ENCODE data around the gene RAB26. TPM values are rescaled to one million over a fixed set of nuclear protein-coding genes. Genes with fewer than 3 reads are reported as not detected.

Gene RAB26
- total and polyA plus RNA-seq, 2 of the 13 experiments (the other 11 are each of a cell fraction or from before 2014, with no cell fraction given) = 0.86 to 3.6 TPM

GRCh38 chr16:2157480-2158261 is 9.2 kb downstream of the RAB26 start (continued):
- no peak for TF ChIP-seq SP140L (CRISPR knock-in tag; IDR thresholded peaks at IDR 0.05; ENCODE audit: borderline replicate concordance)
- no peak; the same call in 1 of the 2 replicates for TF ChIP-seq ZNF614 (CRISPR knock-in tag; IDR thresholded peaks at IDR 0.05; ENCODE audit: borderline replicate concordance)
- no peak for TF ChIP-seq RFX5 (IDR thresholded peaks at IDR 0.05; ENCODE audit: low read depth, low read length)
- TF ChIP-seq ZNF569 (CRISPR knock-in tag; IDR thresholded peaks at IDR 0.05; ENCODE audit: borderline replicate concordance) = no peak
- no peak for TF ChIP-seq ZNF607 (CRISPR knock-in tag; IDR thresholded peaks at IDR 0.05; ENCODE audit: borderline replicate concordance)
- no peak for TF ChIP-seq ATF7-NPFF (CRISPR knock-in tag; IDR thresholded peaks at IDR 0.05; ENCODE audit: low read depth)
- no peak for TF ChIP-seq ZNF276 (CRISPR knock-in tag; IDR thresholded peaks at IDR 0.05; ENCODE audit: low read depth)
- no peak for TF ChIP-seq ZNF768 (CRISPR knock-in tag; IDR thresholded peaks at IDR 0.05)
- TF ChIP-seq RBM39 (IDR thresholded peaks at IDR 0.05; ENCODE audit: low read depth, low read length, poor library complexity, severe bottlenecking) = peak; percentile 47
- TF ChIP-seq ARNTL (CRISPR knock-in tag; IDR thresholded peaks at IDR 0.05) = peak; percentile 69; the same call in 1 of the 2 replicates
- no peak for TF ChIP-seq MATR3 (CRISPR knock-in tag; IDR thresholded peaks at IDR 0.05)
- no peak for TF ChIP-seq ZSCAN25 (CRISPR knock-in tag; IDR thresholded peaks at IDR 0.05)
- TF ChIP-seq CENPBD1 (CRISPR knock-in tag; IDR thresholded peaks at IDR 0.05; ENCODE audit: borderline replicate concordance, low read depth) = no peak
- peak; percentile 74 for TF ChIP-seq RCOR2 (CRISPR knock-in tag; IDR thresholded peaks at IDR 0.05)
- peak; percentile 66; the same call in 1 of the 2 replicates for TF ChIP-seq ZNF740 (CRISPR knock-in tag; IDR thresholded peaks at IDR 0.05)
- no peak for TF ChIP-seq RARG (CRISPR knock-in tag; IDR thresholded peaks at IDR 0.05; ENCODE audit: low read depth)
- TF ChIP-seq ZFY (CRISPR knock-in tag; IDR thresholded peaks at IDR 0.05) = peak; percentile 43; the same call in 1 of the 2 replicates
- no peak for TF ChIP-seq NONO (IDR thresholded peaks at IDR 0.05)
- peak; percentile 93 for TF ChIP-seq NONO (CRISPR knock-in tag; conservative IDR thresholded peaks at IDR 0.05)
- no peak for TF ChIP-seq ATRX (CRISPR knock-in tag; IDR thresholded peaks at IDR 0.05; ENCODE audit: borderline replicate concordance)
- TF ChIP-seq ZMYM4 (CRISPR knock-in tag; IDR thresholded peaks at IDR 0.05) = peak; percentile 51
- TF ChIP-seq KLF6 (CRISPR knock-in tag; IDR thresholded peaks at IDR 0.05) = no peak
- no peak for TF ChIP-seq ZNF75D (CRISPR knock-in tag; IDR thresholded peaks at IDR 0.05; ENCODE audit: borderline replicate concordance)
- no peak for TF ChIP-seq MAFG (CRISPR knock-in tag; IDR thresholded peaks at IDR 0.05)
- TF ChIP-seq ZNF446 (CRISPR knock-in tag; IDR thresholded peaks at IDR 0.05) = no peak
- TF ChIP-seq TBL1XR1 (IDR thresholded peaks at IDR 0.05; ENCODE audit: borderline replicate concordance, low read length, partially characterized antibody) = peak; percentile 83
- TF ChIP-seq PAWR (CRISPR knock-in tag; IDR thresholded peaks at IDR 0.05; ENCODE audit: borderline replicate concordance) = no peak
- TF ChIP-seq MEIS2 (CRISPR knock-in tag; IDR thresholded peaks at IDR 0.05) = peak; percentile 86; the same call in 1 of the 2 replicates
